ENCODE data around the gene GMCL2.

The GMCL2 gene

DNA sequence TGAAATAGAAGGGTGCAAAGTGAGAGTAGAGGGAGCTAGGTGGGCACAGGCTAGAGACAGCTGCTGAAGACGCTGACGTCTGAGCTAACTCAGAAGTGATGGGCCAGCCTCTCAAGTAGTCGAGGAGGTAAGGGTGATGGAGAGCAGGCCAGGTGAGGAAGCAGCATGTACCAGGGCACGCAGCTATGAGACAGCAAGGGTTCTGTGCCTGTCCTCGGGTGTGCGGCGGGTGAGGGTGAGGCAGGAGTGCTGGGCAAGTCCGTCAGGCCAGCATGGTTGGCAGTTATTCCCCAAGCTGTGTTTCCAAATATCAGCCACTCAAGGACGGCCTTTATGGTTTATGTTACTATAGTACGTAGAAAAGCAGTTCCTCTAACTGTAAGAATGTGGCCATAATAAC lies 50.2 kb downstream of the GMCL2 start:
- DNase-seq: no peak

All from NCI-H446 (cell line).